Measurements from ENCODE around the gene TECTA. TPM values are rescaled to one million over a fixed set of nuclear protein-coding genes. Genes with fewer than 3 reads are reported as not detected.
"Not testable (repeated sequence)": the region's sequence is repeated elsewhere in the genome, so short reads cannot be mapped to it uniquely, and the experiment has no call there.

Gene TECTA
- total and polyA plus RNA-seq, 9 donors = 0.53 to 1.3 (median 0.97) TPM

DNA sequence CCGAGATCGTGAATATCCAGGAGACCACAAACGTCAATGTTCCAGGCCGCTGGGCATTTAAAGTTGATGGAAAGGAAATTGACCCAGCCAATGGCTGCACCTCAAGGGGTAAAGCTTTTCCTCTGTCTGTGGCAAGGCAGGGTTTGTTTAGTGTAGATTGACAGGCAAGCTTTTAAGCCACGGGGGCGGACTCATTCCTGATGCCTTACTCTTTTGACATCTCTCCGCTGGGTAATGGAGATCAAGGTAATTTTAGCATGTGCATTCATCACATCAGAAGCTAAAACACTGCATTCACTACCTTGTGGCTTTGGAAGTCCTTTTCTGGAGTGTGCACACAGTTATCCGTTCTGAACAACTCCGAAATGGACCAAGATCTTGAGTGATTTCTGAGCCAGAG lies 12.6 kb downstream of the TECTA start:
- 79 to 86% (median 85%) methylated on average over 9 of the region's 9 CpGs for WGBS, 3 donors
- no peaks in the 10 kb centered on the region for H3K27me3 ChIP-seq
- intact Hi-C loops (cut with DNase I) = loop anchor here in 1 of 4 donors (10.0 kb wide), 1 partner anchor 599 kb away; the partner anchor contains the start of gene GRIK4

GRCh38 chr11:121115024-121115423 lies 14.0 kb downstream of the TECTA start:
- WGBS, 3 donors = 91 to 100% (median 100%) methylated on average over 1 of the region's 1 CpG
- H3K27ac ChIP-seq; H3K27me3 ChIP-seq; H3K36me3 ChIP-seq; H3K4me1 ChIP-seq (ENCODE audit: insufficient read depth); H3K4me3 ChIP-seq; H3K9me3 ChIP-seq; DNase-seq: not testable (repeated sequence)
- intact Hi-C loops (cut with DNase I) = loop anchor here in 2 of 4 donors (5.0 to 10.0 kb wide), 2 partner anchors 600 to 603 kb away; partner anchors contain the start of gene GRIK4 (in 2 of the 2)

More for the DNA sequence above, 12.6 kb downstream of the TECTA start:
- H3K4me1 ChIP-seq (ENCODE audit: insufficient read depth) = no peaks in the 10 kb centered on the region
- H3K9me3 ChIP-seq = no peaks in the 10 kb centered on the region
- TF ChIP-seq, protein P1, sequence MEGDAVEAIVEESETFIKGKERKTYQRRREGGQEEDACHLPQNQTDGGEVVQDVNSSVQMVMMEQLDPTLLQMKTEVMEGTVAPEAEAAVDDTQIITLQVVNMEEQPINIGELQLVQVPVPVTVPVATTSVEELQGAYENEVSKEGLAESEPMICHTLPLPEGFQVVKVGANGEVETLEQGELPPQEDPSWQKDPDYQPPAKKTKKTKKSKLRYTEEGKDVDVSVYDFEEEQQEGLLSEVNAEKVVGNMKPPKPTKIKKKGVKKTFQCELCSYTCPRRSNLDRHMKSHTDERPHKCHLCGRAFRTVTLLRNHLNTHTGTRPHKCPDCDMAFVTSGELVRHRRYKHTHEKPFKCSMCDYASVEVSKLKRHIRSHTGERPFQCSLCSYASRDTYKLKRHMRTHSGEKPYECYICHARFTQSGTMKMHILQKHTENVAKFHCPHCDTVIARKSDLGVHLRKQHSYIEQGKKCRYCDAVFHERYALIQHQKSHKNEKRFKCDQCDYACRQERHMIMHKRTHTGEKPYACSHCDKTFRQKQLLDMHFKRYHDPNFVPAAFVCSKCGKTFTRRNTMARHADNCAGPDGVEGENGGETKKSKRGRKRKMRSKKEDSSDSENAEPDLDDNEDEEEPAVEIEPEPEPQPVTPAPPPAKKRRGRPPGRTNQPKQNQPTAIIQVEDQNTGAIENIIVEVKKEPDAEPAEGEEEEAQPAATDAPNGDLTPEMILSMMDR (IDR thresholded peaks at IDR 0.05) = no peak
- H3K27ac ChIP-seq = no peak overlapping the region
- no peaks in the 10 kb centered on the region for H3K36me3 ChIP-seq
- DNase-seq = no peak
- H3K4me3 ChIP-seq = no peak overlapping the region

GRCh38 chr11:121117788-121118187 lies 16.7 kb downstream of the TECTA start:
- no peak overlapping the region for H3K27ac ChIP-seq
- H3K4me3 ChIP-seq = no peak overlapping the region
- TF ChIP-seq EP300 (IDR thresholded peaks at IDR 0.05) = no peak
- TF ChIP-seq, protein P1 (IDR thresholded peaks at IDR 0.05) = no peak
- TF ChIP-seq POLR2A (IDR thresholded peaks at IDR 0.05) = no peak
- intact Hi-C loops (cut with DNase I) = loop anchor here in 2 of 4 donors (5.0 to 10.0 kb wide), 2 partner anchors 603 to 605 kb away; partner anchors contain the start of gene GRIK4 (in 2 of the 2)
- no peaks in the 10 kb centered on the region for H3K4me1 ChIP-seq (ENCODE audit: insufficient read depth)
- DNase-seq = no peak
- 61 to 71% (median 62%) methylated on average over 6 of the region's 6 CpGs for WGBS, 3 donors
- no peaks in the 10 kb centered on the region for H3K36me3 ChIP-seq
- H3K9me3 ChIP-seq = no peaks in the 10 kb centered on the region
- H3K27me3 ChIP-seq = no peaks in the 10 kb centered on the region

GRCh38 chr11:121119440-121119839 lies 18.4 kb downstream of the TECTA start:
- intact Hi-C loops (cut with DNase I) = loop anchor here in 2 of 4 donors (5.0 to 10.0 kb wide), 2 partner anchors 605 to 607 kb away; partner anchors contain the start of gene GRIK4 (in 2 of the 2)
- no peak for TF ChIP-seq EP300 (IDR thresholded peaks at IDR 0.05)
- no peak for TF ChIP-seq POLR2A (IDR thresholded peaks at IDR 0.05)
- TF ChIP-seq, protein P1 (IDR thresholded peaks at IDR 0.05) = no peak
- WGBS, 3 donors = 35 to 39% (median 36%) methylated on average over 1 of the region's 1 CpG
- Histone ChIP-seq H3K36me3 (no peaks in the 10 kb centered on the region), H3K27me3 (no peaks in the 10 kb centered on the region), H3K4me1 (ENCODE audit: insufficient read depth) (no peaks in the 10 kb centered on the region), H3K9me3 (no peaks in the 10 kb centered on the region), H3K4me3 (no peak overlapping the region), H3K27ac (no peak overlapping the region)
- DNase-seq = no peak

GRCh38 chr11:121122328-121122727 lies 21.3 kb downstream of the TECTA start:
- intact Hi-C loops (cut with DNase I) = no loop called here
- no peaks in the 10 kb centered on the region for H3K9me3 ChIP-seq
- no peaks in the 10 kb centered on the region for H3K4me1 ChIP-seq (ENCODE audit: insufficient read depth)
- no peak overlapping the region for H3K27ac ChIP-seq
- 83 to 100% (median 98%) methylated on average over 3 of the region's 3 CpGs for WGBS, 3 donors
- no peaks in the 10 kb centered on the region for H3K36me3 ChIP-seq
- TF ChIP-seq EP300 (IDR thresholded peaks at IDR 0.05) (no peak), POLR2A (IDR thresholded peaks at IDR 0.05) (no peak)
- TF ChIP-seq, protein P1 (IDR thresholded peaks at IDR 0.05) = no peak
- DNase-seq = no peak
- no peaks in the 10 kb centered on the region for H3K27me3 ChIP-seq
- H3K4me3 ChIP-seq = no peak overlapping the region
